PC-9 (cell line): ENCODE results near the gene CRAT.

Experiments used
- CTCF ChIP-seq: fragments of 200-600 bp; sonication (generic); conservative IDR thresholded peaks from 2 replicates; pipeline ENCODE4 v1.6.1; 2017; ENCODE audit warnings: mixed run types, antibody characterized with exemption, mild to moderate bottlenecking, moderate library complexity
- EZH2 ChIP-seq: fragments of 200-600 bp; sonication (generic); IDR thresholded peaks from 2 replicates; pipeline ENCODE4 v1.8.0; 2017; ENCODE audit warnings: antibody characterized with exemption, low read depth

- no peak for TF ChIP-seq EZH2
- no peak for TF ChIP-seq CTCF
Measured at GRCh38 chr9:129126749-129127618, 16.4 kb upstream of the CRAT start.
